ENCODE results near the gene CNGA2.

Gene CNGA2

GRCh38 chrX:151697522-151697921, 37.0 kb upstream of the CNGA2 start:
- TF ChIP-seq, protein P1, sequence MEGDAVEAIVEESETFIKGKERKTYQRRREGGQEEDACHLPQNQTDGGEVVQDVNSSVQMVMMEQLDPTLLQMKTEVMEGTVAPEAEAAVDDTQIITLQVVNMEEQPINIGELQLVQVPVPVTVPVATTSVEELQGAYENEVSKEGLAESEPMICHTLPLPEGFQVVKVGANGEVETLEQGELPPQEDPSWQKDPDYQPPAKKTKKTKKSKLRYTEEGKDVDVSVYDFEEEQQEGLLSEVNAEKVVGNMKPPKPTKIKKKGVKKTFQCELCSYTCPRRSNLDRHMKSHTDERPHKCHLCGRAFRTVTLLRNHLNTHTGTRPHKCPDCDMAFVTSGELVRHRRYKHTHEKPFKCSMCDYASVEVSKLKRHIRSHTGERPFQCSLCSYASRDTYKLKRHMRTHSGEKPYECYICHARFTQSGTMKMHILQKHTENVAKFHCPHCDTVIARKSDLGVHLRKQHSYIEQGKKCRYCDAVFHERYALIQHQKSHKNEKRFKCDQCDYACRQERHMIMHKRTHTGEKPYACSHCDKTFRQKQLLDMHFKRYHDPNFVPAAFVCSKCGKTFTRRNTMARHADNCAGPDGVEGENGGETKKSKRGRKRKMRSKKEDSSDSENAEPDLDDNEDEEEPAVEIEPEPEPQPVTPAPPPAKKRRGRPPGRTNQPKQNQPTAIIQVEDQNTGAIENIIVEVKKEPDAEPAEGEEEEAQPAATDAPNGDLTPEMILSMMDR (IDR thresholded peaks at IDR 0.05; ENCODE audit: borderline replicate concordance, extremely low read depth, low read length, poor library complexity, severe bottlenecking) = no peak
- TF ChIP-seq EZH2 (IDR thresholded peaks at IDR 0.05; ENCODE audit: borderline replicate concordance, low read depth, low read length, severe bottlenecking) = no peak
- no peaks in the 10 kb centered on the region for H3K4me1 ChIP-seq (ENCODE audit: insufficient read depth, low read length)
- H3K36me3 ChIP-seq (ENCODE audit: insufficient read depth, low read length) = no peaks in the 10 kb centered on the region
- H3K9ac ChIP-seq (ENCODE audit: low read depth, low read length) = no peak overlapping the region
- H3K4me2 ChIP-seq (ENCODE audit: insufficient read depth, low read length) = no peak overlapping the region
- ATAC-seq (ENCODE audit: insufficient read depth, low read depth) (no peak), DNase-seq (no peak)
- no peak overlapping the region for H3K4me3 ChIP-seq (ENCODE audit: low read depth in 1 of 2, low read length in 2 of 2)
- H3K9me3 ChIP-seq (ENCODE audit: insufficient read depth, low read length, severe bottlenecking) = no peaks in the 10 kb centered on the region
- no peak overlapping the region for H3K27ac ChIP-seq (ENCODE audit: low read length)
- H4K20me1 ChIP-seq (ENCODE audit: insufficient read depth, low read length) = no peaks in the 10 kb centered on the region
- H3K27me3 ChIP-seq (ENCODE audit: insufficient read depth, low read length, poor library complexity) = no peaks in the 10 kb centered on the region
- no peaks in the 10 kb centered on the region for H3K79me2 ChIP-seq (ENCODE audit: insufficient read depth, low read length)
- H2AFZ ChIP-seq (ENCODE audit: low read depth, low read length) = no peak overlapping the region

- DNase-seq (no peak), ATAC-seq (ENCODE audit: insufficient read depth, low read depth) (no peak)
- Histone ChIP-seq H3K4me2 (ENCODE audit: insufficient read depth, low read length) (no peak overlapping the region), H3K4me1 (ENCODE audit: insufficient read depth, low read length) (no peaks in the 10 kb centered on the region), H2AFZ (ENCODE audit: low read depth, low read length) (no peak overlapping the region), H3K27ac (ENCODE audit: low read length) (no peak overlapping the region), H3K27me3 (ENCODE audit: insufficient read depth, low read length, poor library complexity) (no peaks in the 10 kb centered on the region), H3K36me3 (ENCODE audit: insufficient read depth, low read length) (no peaks in the 10 kb centered on the region), H3K9me3 (ENCODE audit: insufficient read depth, low read length, severe bottlenecking) (no peaks in the 10 kb centered on the region), H3K4me3 (ENCODE audit: low read depth in 1 of 2, low read length in 2 of 2) (no peak overlapping the region), H3K79me2 (ENCODE audit: insufficient read depth, low read length) (no peaks in the 10 kb centered on the region), H4K20me1 (ENCODE audit: insufficient read depth, low read length) (no peaks in the 10 kb centered on the region), H3K9ac (ENCODE audit: low read depth, low read length) (no peak overlapping the region)
- TF ChIP-seq EZH2 (IDR thresholded peaks at IDR 0.05; ENCODE audit: borderline replicate concordance, low read depth, low read length, severe bottlenecking) = no peak
- TF ChIP-seq, protein P1 (IDR thresholded peaks at IDR 0.05; ENCODE audit: borderline replicate concordance, extremely low read depth, low read length, poor library complexity, severe bottlenecking) = no peak
These were observed 36.1 kb upstream of the CNGA2 start for GRCh38 chrX:151698485-151698884.

- no peak for TF ChIP-seq EZH2 (IDR thresholded peaks at IDR 0.05; ENCODE audit: borderline replicate concordance, low read depth, low read length, severe bottlenecking)
- TF ChIP-seq, protein P1 (IDR thresholded peaks at IDR 0.05; ENCODE audit: borderline replicate concordance, extremely low read depth, low read length, poor library complexity, severe bottlenecking) = no peak
- no peak overlapping the region for H3K4me2 ChIP-seq (ENCODE audit: insufficient read depth, low read length)
- no peak overlapping the region for H3K9ac ChIP-seq (ENCODE audit: low read depth, low read length)
- no peaks in the 10 kb centered on the region for H3K36me3 ChIP-seq (ENCODE audit: insufficient read depth, low read length)
- no peaks in the 10 kb centered on the region for H3K27me3 ChIP-seq (ENCODE audit: insufficient read depth, low read length, poor library complexity)
- H3K9me3 ChIP-seq (ENCODE audit: insufficient read depth, low read length, severe bottlenecking) = no peaks in the 10 kb centered on the region
- ATAC-seq (ENCODE audit: insufficient read depth, low read depth) (no peak), DNase-seq (no peak)
- H3K79me2 ChIP-seq (ENCODE audit: insufficient read depth, low read length) = no peaks in the 10 kb centered on the region
- H3K4me1 ChIP-seq (ENCODE audit: insufficient read depth, low read length) = no peaks in the 10 kb centered on the region
- no peak overlapping the region for H3K27ac ChIP-seq (ENCODE audit: low read length)
- no peak overlapping the region for H2AFZ ChIP-seq (ENCODE audit: low read depth, low read length)
- no peaks in the 10 kb centered on the region for H4K20me1 ChIP-seq (ENCODE audit: insufficient read depth, low read length)
- no peak overlapping the region for H3K4me3 ChIP-seq (ENCODE audit: low read depth in 1 of 2, low read length in 2 of 2)
These were observed 34.8 kb upstream of the CNGA2 start for GRCh38 chrX:151699746-151700145.

DNA sequence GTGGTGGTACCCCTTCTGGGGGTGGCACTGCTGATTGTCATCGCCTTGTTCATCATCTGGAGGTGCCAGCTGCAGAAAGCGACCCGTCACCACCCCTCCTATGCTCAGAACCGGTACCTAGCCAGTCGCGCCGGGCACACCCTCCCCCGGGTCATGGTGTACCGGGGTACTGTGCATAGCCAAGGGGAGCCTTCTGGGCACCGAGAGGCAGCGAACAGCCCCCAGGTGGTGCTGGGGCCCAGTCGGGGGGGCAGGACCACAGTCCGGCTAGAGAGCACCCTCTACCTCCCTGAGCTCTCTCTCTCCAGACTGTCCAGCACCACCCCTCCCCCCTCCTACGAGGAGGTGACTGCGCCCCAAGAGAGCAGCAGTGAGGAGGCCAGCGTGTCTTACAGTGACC, 34.0 kb upstream of the CNGA2 start:
- TF ChIP-seq, protein P1 (IDR thresholded peaks at IDR 0.05; ENCODE audit: borderline replicate concordance, extremely low read depth, low read length, poor library complexity, severe bottlenecking) = no peak
- TF ChIP-seq EZH2 (IDR thresholded peaks at IDR 0.05; ENCODE audit: borderline replicate concordance, low read depth, low read length, severe bottlenecking) = no peak
- Histone ChIP-seq H3K9ac (ENCODE audit: low read depth, low read length) (no peak overlapping the region), H4K20me1 (ENCODE audit: insufficient read depth, low read length) (no peaks in the 10 kb centered on the region), H3K4me1 (ENCODE audit: insufficient read depth, low read length) (no peaks in the 10 kb centered on the region), H3K79me2 (ENCODE audit: insufficient read depth, low read length) (no peaks in the 10 kb centered on the region), H3K9me3 (ENCODE audit: insufficient read depth, low read length, severe bottlenecking) (no peaks in the 10 kb centered on the region), H3K36me3 (ENCODE audit: insufficient read depth, low read length) (no peaks in the 10 kb centered on the region), H2AFZ (ENCODE audit: low read depth, low read length) (no peak overlapping the region), H3K27me3 (ENCODE audit: insufficient read depth, low read length, poor library complexity) (no peaks in the 10 kb centered on the region), H3K27ac (ENCODE audit: low read length) (no peak overlapping the region), H3K4me3 (ENCODE audit: low read depth in 1 of 2, low read length in 2 of 2) (no peak overlapping the region), H3K4me2 (ENCODE audit: insufficient read depth, low read length) (no peak overlapping the region)
- ATAC-seq (ENCODE audit: insufficient read depth, low read depth) (no peak), DNase-seq (no peak)
